Eye (tissue), 1 donor: ENCODE results near the gene TMEM132D.
"Not testable (repeated sequence)": the region's sequence is repeated elsewhere in the genome, so short reads cannot be mapped to it uniquely, and the experiment has no call there.

ENCODE experiments used
- DNase-seq: peaks from one replicate; pipeline ENCODE4 v3.0.0-alpha.2; 2015

TMEM132D gene

GRCh38 chr12:129571901-129572494 is 331.8 kb downstream of the TMEM132D start:
- no peak for DNase-seq

DNA sequence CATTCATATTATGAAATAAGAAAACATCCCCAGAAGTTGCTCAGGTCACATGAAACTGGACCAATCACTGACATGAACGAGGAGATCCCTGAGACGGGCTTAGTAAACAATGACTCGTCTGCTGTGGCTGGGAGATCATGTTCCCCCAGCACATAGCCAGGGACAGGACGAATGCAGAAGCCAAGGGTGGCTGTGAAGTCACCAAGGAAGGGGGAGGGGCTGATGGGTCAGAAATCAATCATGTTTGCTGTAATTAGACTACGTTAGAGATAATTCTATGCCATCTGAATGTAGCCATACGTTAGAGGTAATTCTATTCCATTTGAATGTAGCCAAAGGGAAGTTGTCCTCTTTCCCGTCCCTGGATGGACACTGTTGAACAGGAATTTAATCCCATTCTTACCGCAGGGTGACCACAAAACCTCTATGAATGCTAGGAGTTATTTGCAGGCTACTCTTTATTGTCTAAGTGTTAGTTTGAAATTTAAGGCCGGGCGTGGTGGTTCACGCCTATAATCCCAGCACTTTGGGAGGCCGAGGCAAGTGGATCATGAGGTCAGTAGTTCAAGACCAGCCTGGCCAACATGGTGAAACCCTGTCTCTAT is 332.9 kb downstream of the TMEM132D start:
- DNase-seq = no peak

DNA sequence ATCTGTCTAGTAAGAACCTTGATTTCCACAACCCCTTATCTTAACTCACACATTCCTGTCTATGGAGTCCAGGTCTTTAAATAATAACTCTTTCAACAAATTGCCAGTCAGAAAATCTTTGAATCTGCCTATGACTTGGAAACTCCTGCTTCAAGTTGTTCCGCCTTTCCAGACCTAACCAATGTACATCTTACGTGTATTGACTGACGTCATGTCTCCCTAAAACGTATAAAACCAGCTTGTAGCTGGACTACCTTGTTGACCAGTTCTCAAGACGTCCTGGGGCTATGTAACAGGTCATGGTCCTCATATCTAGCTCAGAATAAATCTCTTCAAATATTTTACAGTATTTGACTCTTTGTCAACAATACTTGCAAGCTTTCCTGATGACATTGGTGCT is 337.0 kb downstream of the TMEM132D start:
- DNase-seq = no peak

GRCh38 chr12:129564768-129565167 is 339.1 kb downstream of the TMEM132D start:
- no peak for DNase-seq

DNA sequence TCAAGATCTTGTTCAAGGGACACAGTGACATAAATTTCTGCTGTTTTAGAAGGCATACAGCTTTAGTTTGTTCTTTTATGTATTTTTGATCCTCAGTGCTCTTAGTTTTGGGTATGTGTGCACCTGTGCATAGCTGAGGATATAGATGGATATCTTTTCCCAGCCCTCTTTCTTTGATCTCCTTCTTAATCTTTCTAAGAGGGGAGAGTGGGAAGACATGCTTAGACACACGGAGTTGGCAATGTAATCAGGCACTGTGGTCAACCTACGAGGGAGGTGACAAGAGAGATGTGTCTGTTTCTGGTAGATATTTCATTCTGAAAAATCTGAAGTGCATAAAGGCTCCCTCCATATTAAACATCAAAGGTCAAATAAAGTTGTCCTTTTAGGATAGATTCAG is 340.6 kb downstream of the TMEM132D start:
- no peak for DNase-seq

GRCh38 chr12:129561304-129561703 is 342.5 kb downstream of the TMEM132D start:
- DNase-seq = no peak

- peak; percentile 36 for DNase-seq
These were observed 344.0 kb downstream of the TMEM132D start for GRCh38 chr12:129559776-129560175.

GRCh38 chr12:129558036-129558435 is 345.8 kb downstream of the TMEM132D start:
- DNase-seq = no peak

GRCh38 chr12:129556082-129556481 is 347.7 kb downstream of the TMEM132D start:
- DNase-seq = no peak

DNA sequence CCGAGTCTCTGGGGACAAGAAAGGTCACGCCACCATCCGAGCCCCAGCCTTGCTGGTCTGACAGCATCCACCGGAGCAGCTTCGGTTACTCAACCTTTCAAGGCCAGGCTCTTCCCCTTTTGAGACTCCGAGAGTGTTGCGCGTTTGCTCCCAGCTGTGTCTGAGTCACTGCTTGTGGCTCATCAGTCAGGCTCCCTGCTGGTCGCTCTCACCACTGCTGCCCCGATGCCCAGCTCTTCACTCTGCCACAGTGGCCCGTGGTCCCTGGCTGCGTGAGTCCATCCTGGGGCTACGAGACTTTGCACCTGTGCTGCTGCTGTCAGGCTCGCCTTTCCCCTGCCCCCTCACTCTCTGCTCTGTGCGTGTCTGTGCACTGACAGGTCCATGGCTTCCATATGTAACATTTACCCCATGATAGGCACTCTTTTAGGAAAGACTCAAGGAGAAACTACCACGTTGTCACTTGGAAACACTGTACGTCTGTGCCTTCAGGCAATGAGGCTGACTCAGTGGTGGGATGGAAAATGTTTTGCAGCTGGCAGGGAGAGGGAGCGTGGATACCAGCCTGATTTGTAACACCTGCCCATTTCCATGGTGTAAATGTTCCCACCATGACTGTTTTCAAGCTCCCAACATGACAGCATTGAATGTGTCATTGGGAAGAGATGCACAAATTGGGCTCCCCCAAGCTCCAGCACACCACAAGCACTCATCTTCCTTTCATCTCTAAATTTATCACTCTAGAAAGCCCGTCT is 350.7 kb downstream of the TMEM132D start:
- DNase-seq = no peak

DNA sequence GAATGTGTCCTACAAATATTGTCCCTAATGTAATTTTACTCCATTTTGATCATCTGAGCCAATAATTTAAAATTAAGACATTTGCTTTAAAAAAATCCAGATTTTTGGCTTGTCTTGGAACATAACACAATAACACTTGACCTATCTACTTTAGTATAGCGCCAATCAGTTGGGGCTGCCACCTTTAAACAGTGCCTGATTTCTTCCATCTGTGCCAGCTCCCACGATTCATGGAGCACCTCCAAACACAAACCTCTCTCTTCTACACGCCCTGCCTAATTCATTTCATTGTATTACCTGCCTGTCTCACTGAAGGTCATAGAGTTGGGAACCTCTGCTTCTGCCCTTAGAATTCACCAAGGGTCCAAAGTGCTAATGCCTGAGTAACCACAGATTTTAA is 352.4 kb downstream of the TMEM132D start:
- DNase-seq = no peak

DNA sequence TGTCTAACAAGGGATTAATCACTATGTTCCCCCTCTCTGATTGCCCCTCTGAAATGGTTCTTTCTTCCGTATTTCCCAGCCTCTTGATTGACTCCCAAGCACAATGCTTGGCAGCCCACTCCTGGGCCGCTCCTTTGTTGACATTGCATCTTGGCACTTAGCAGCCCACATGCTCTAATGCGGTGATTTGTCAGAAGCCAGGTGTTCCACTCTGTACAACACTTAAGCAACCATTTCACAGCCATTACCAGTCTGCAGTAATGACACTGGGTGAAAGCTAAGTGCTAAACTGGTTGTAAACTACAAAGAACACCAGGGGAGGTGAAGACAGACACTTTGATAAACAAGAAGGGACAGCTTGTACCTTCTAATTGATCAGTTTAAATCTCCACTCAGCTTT is 353.5 kb downstream of the TMEM132D start:
- peak; percentile 19 for DNase-seq

GRCh38 chr12:129549656-129550055 is 354.2 kb downstream of the TMEM132D start:
- DNase-seq = no peak

DNA sequence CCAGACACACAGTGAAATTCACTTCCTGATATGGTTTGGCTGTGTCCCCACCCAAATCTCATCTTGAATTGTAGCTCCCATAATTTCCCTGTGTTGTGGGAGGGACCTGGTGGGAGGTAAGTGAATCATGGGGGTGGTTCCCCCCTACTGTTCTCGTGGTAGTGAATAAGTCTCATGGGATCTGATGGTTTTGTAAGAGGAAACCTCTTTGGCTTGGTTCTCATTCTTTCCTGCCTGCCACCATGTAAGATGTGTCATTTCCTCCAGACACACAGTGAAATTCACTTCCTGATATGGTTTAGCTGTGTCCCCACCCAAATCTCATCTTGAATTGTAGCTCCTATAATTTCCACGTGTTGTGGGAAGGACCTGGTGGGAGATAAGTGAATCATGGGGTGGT is 354.8 kb downstream of the TMEM132D start:
- DNase-seq = not testable (repeated sequence)

GRCh38 chr12:129544716-129545115 is 359.1 kb downstream of the TMEM132D start:
- DNase-seq = no peak

GRCh38 chr12:129540954-129541353 is 362.9 kb downstream of the TMEM132D start:
- no peak for DNase-seq

GRCh38 chr12:129540249-129540648 is 363.6 kb downstream of the TMEM132D start:
- DNase-seq = no peak

DNA sequence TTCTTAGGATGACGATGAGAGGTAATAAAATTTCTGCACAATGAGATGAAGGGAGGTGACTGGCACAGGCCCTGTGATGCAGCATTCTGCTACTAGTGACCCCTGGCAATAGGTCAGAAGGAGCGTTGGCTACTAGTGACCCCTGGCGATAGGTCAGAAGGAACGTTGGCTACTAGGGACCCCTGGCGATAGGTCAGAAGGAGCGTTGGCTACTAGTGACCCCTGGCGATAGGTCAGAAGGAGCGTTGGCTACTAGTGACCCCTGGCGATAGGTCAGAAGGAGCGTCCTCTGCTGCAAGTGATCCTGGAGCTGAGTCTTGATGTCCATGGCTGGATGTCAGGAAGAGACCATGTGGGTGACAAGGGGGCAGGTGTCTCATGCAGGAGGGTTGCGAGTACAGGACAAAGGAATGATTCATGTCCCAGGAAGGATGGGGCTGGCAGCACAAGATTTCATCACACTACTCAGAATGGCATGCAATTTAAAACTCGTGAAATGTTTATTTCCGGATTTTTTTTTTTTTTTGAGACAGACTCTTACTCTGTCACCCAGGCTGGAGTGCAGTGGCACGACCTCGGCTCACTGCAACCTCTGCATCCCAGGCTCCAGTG is 365.0 kb downstream of the TMEM132D start:
- not testable (repeated sequence) for DNase-seq

DNA sequence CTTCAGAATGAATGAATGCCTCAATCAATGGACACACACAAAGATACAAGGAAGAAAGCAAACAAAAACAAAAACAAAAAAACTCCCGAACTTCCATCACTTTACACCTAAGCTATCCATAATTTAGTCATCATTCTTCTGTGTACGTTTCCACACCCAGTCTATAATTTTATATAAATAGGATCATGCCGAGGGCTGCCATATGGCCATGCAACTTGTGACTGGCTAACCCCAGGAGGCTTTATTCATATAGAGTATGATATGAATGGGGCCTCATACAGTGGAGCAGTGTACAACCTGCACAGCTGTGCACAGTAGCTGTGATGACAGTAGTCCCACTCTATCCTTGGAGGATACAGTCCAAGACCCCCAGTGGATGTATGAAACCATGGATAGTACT is 365.7 kb downstream of the TMEM132D start:
- DNase-seq = no peak

DNA sequence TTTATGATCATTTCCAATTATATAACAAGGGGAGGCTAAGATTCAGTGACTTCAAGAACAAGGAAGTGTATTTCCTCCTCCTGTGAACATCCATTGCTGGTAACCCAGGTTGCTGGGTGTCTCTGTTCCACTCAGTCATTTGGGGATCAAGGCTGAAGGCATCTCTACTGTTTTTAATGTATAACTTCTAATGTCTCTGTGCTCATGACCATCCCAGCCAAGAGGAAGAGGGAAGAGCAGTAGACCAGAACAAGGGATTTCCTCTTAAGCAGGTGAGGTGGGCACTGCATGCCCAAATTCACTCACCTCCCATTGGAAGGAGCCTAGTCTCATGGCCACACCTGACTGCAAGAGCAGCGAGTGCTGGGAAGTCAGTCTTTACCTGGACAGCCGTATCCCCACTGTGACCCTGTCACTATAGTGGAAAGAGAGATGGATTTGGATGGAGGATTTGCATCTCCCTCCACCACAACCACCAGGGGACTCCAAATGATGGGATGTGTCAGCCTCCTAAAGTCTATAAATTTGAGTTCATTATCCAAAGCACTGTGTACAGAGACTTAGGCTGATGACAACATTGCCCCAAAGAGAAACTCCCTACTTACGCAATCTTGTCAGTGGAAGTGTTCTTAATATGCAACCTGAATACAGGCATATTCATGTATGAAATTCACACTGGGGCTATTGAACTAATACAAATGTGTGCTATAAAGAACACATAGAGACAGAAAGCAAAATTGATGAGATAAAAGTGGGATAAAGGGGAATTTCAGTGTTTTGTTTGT is 368.7 kb downstream of the TMEM132D start:
- DNase-seq = no peak

DNA sequence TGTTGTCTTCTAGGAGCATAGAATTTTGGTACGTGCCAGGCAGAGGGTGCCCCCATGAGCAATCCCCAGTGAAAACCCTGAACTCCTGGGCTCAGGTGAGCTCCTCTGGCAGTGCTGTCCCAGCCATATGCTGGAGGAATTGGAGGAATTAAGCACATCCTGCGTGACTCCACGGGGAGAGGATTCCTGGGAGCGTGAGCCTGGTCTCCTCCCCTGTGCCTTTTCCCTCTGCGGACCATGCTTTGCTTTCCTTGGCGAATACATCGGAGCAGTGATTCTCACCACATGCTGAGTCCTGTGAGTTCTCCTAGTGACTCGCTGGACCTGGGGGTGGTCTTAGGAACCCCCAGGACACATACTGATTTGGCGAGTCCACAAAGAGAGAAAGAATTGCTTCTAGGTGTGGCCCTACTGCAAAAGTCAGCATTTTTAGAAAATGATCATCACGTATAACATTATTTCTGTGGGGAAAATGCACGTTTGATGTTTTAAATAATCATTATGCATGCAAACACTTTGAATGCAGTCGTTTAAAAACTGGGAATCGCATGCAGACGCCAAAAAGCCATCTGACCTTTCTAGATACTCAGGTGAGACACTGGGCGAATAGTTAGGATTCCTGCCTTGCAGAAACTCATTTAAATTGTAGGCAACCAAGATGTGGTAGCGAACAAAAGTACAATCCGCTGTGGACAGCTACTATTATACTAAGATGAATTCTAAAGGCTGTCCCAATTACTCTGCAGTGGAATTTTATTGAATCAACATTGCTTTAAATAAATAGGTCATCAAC is 370.9 kb downstream of the TMEM132D start:
- DNase-seq = no peak

- DNase-seq = no peak
These were observed 371.7 kb downstream of the TMEM132D start for GRCh38 chr12:129532082-129532481.
